Stimulated activated CD8-positive, alpha-beta memory T cell treated with anti-CD3 and anti-CD28 coated beads, Interleukin-7, amount 100 ng/mL, for 48 hours (primary cell): ENCODE results near the gene EGFLAM.

Experiments
- DNase-seq, 2 donors: peaks; one replicate each; pipeline ENCODE4 v3.0.0-alpha.2; 2020; ENCODE audit warnings: low read depth in 1 of 2; ENCODE audit errors: extremely low read depth in 1 of 2

EGFLAM gene

DNA sequence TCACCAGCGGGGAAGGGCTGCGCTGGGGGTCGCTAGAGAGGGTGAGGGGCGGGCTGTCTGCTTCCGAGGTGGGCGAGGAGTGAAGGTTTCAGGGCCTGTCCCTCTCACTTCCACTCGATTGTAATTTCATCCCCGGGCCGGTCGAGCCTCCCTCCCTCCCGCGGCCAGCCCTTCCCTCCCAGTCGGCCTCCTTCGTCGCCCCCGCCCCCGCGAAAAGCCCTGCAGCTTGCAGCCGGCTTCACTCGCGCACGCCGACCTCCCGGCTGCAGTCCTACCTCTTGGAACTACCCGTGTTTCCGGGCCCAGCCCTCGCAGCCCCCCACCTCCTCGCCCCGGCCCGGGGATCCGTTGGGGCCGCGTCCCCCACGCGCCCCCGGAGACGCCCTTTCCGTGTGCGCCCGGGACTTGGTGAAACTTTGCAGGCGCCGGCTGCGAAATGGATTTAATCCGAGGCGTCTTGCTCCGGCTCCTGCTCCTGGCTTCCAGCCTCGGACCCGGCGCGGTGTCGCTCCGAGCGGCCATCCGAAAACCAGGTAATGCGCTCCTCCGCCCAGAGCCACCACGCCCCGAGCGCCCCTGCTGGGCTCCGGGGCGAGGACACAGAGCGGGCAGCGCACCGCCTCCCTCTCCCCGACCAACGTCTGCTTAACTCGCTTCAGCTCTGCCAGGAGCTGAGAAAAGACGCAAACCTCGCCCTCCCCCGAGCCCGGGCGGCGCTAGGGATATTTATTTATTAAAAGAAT lies at the start of gene EGFLAM:
EGFLAM (plus strand) TSS at position 241 of the 743 bp plus-strand sequence; CDS start at position 437, 196 bp downstream.
- no peak for DNase-seq

DNA sequence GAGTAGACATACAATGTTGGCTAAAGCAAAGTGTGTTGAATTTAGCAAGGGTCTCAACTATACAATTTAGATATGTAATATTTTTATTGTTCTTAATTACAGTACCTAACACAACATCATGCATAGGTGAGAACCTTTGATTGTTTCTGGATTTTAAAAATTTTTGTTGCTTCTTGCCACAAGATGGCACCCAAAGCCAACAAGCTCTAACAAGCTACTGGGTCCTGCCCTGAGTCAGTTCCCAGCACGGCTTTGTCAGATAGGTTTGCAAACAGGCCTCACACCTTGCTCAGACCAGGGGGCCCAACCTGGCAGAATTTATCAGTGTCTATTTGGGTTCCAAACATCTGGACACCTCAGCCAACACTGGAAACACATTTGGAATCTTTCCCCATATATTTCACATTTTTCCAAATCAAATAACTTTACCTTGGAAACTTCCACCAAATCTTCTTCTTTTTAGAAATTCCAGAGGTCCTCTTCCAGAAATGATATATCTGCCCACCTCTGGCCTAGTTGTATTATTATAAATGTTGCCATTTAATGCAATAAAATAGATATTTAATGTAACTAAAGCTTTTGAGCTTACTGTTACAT lies 49.5 kb upstream of the EGFLAM start:
- no peak for DNase-seq

DNA sequence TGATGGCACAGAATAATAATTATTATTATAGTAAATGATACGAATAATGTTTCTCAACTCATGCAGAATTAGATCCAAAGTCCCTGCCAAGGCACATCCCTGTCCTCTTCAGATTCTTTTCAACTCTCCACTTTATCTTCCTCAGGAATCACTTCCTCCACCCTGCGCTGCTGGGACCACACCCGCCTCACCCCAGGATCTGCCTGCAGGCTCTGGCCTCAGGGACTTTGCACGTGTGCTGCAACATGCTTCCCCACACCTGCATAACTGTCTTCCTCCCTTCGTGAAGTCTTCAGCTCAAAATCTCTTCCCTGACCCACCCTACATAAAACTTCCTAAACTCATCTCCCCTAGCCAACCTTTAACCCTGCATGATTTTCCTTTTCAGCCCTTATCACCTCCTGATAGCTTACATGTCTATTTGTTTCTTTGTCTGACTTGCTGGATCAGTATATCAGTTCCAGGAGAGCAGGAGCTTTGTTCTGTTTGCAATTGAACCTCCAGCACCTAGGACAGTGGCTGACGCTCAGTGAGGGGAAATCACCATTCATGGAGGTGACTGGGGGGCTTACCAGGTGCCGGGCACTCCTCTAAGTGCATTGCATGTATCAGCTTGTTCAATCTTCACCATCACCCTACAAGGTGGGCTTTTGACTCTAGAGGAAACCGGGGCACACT lies 47.5 kb upstream of the EGFLAM start:
- no peak for DNase-seq

DNA sequence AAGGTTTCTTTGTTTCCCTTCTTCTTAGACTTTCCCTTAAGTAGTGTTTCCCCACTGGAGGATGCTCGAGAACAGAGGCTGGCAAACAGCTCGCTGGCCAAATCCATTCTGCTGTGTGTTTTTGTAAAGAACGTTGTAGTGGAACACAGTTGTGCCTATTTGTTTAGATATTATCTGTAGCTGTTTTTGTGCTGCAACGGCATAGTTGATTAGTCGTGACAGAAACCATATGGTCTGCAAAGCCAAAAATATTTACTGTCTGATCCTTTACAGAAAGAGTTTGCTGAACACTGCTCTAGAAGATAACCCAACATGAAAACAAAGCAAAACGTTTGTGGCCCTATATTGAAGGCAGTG lies 47.0 kb upstream of the EGFLAM start:
- DNase-seq, result no peak

DNA sequence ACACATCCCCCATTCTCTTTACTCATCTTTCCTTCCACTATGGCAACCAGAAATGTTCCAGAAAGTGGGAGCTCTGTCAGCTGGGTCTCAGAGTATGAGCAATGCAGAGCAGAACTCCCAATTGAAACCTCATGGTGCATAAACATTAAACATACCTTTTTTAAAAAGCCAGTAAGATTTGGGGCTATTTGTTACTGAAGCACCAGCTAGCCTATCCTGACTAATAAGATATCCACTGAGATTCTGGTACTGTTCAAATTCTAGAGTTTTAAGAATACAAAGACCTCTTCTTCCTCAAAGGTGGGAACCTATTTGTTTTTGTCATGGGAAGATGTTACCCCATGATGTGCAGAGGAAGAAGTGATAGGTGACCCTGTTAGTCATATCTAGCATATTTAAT lies 46.1 kb upstream of the EGFLAM start:
- no peak for DNase-seq

DNA sequence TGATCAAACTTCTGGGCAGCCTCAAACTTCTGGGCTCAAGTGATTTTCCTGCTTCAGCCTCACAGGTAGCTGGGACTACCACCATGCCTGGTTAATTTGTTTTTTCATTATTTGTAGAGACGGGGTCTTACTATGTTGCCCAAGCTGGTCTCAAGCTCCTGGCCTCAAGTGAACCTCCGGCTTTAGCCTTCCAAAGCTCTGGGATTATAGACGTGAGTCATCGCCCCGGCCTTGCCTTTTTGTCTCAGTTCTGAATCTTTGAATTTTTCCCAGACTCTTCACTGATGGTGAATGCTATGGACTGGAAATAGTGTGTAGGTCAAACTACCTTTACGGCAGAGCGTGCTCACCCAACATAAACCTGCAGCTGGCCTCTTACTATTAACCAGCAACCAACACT lies 32.3 kb upstream of the EGFLAM start:
- no peak for DNase-seq

DNA sequence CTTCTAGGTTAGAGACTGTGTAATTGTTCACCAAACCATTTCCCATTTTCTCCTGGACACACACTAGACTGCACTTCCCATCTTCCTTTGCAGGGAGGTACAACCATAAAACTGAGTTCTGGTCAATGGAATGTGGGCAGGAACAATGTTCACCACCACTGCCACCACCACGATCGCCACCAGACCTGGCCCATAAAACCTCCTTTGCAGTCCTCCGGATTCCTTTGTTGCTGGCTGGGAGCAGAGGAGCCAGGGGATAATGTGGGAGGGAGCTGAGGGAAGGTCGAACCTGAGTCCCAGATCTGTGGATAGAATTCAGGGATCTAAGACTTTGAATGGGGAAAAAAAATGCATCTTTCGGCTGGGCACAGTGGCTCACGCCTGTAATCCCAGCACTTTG lies 29.4 kb upstream of the EGFLAM start:
- no peak for DNase-seq

DNA sequence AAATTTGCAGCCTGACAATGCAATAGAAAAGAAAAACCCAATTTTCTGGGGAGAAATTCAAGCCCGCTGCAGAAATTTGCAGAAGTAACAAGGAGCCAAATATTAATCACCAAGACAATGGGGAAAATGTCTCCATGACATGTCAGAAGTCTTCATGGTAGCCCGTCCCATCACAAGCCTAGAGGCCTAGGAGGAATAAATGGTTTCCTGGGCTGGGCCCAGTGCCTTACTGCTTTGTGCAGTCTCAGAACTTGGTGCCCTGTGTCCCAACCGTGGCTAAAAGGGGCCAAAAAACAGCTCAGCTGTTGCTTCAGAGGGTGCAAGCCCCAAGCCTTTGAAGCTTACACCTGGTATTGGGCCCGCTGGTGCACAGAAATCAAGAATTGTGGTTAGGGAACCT lies 23.6 kb upstream of the EGFLAM start:
- DNase-seq, result no peak

DNA sequence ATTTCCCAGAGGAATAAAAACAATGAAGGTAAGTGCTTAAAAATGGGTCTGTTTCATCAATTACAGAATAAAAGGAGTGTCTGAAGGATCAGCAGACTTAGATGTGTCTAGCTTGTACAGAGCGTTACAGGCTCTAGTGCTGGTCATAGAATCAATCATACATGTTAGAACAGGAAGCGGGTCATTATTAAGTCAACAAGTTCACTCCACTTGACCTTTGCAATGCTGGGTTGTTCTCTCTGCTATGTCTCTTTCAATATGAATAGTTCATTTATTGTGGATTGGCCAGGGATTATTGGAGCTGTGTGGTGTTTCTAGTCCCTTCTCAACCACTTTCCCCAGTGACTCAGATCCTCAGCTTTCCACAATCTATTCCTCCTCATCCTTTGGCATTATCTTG lies 20.7 kb upstream of the EGFLAM start:
- DNase-seq, result no peak

DNA sequence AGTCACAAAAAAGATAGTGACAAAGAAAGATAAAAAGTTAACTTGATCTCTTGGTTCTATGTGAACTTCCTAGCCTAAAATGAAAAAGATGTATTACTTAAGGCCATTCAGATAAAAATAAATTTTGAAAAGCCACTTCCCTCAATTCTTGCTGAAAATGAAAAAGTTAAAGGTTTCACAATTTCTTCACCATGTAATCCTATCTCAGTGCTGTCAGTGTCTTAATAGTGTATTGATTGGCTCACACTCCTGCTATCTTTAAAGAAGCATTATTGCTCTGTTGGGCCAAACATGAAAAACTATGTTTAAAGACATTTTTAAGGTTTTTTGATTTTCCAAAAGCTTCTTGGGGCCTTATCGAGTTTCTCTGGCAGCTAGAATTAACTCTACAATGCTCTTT lies 18.1 kb upstream of the EGFLAM start:
- no peak for DNase-seq

DNA sequence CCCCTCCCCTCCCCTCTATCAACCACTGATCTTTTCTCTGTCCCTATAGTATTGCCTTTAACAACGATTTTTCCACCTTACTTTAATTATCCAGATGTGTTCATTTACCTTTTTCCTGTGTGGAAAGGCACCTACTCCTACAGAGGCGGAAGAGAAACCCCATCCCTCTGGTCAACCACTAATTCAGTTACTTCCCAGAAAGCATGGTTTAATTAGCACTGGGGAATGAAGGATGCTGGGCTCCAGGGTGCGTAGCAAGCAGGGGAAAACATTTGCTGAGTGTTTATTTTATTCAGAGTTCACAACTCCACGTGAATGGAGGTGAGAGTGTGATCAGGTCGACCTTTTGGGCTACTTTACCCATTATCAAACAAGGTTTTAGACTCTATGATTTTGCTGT lies 16.7 kb upstream of the EGFLAM start:
- DNase-seq, result no peak

DNA sequence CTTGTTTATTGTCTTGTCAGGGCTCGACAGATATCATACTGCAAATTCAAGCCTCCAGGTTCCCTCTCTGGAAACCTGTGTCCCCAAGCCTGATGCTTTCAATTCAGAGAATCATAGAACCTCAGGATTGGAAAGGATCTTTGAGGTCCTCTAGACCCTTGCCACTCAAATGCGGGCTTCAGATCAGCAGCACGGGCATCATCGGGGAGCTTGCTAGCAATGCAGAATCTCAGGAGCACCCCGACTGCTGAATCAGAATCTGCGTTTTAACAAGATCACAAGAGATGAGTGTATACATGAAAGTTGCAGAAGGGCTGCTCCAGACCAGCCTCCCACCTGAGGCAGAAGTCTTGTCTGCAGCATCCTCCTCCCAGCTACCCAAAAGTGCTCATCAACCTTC lies 13.1 kb upstream of the EGFLAM start:
- DNase-seq, result no peak

DNA sequence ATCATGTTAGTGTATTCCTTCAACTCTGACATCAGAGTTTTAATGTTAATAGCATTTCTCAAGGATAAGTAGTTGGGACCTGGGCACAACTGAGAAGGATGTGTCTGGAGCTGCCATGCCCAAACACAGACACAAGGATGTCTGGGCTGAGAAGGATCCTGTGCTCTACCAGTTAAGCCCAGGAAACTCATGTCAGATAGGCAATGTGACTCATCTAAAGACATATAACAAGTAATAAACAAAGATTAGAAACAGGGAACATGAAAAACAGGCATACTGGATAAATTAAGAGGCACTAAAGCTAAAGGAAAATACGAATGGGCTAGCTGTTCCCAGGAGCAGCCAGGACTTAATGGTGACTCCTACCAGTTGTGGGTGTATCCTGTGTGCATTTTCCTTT lies 9.1 kb upstream of the EGFLAM start:
- DNase-seq, result no peak

DNA sequence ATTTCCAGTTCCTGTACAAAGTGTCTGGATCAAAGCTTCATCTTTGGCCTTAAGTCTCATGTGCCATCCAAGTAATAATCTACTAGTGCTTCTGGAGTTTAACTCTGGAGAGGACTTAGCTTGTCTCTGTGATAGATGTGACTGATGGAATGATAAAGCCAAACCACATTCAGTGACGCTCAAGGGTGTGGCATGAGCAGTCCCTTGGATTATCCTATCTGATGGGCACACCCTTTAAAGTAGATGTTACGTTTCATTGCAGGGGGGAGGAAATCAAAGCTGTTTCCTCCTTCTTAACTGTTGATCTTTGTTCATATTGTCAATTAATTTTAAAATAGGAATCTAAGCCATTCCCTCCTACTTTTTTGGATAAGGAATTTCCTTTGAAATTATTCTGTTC lies 8.5 kb upstream of the EGFLAM start:
- no peak for DNase-seq

DNA sequence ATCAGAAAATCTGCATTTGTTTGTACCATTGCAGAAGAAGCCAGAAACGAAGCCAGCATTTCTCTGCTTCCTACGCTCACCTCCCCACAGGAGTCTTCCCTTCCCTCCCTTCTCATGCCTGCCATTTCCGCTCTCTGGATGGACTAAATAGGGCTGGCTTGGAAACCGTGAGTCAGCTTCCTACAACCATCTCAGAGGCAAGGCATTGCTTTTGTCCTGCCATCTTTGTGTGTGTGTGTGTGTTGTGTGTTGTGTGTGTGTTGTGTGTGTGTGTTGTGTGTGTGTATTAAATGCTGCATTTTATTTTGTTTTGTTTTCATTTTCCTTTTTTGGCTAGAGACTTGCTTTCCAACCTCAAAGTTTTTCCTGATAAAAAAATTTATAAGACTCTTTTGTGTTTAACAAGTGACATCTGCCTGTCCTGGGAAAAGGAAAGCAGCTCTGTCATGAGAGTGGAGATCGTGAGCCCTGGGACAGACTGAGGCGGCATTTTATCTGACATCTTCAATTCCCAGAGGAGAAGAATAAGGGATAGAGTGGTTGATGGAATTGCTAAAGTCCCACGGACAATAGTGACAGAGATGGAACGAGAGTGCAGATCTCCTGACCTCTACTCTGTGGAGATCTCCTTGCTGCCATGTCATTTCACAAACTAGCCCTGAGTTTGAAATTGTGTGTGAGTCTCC lies 7.5 kb upstream of the EGFLAM start:
- DNase-seq, result no peak

DNA sequence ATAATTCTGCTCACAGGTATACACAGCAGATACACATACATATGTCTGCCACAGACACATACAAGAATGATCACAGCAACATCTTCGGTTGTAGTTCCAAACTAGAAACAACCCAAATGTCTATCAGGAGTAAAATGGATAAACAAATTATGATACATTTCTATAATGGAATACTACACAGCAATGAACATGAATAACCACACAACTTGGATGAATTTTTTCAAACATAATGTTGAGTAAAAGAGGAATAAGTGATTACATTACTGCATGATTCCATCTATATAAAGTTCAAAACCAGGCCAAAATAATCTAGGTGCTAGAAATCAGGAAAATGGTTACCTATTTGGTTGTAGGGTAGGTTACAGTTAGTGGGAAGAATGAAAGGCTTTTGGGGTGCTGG lies 4.6 kb upstream of the EGFLAM start:
- no peak for DNase-seq

DNA sequence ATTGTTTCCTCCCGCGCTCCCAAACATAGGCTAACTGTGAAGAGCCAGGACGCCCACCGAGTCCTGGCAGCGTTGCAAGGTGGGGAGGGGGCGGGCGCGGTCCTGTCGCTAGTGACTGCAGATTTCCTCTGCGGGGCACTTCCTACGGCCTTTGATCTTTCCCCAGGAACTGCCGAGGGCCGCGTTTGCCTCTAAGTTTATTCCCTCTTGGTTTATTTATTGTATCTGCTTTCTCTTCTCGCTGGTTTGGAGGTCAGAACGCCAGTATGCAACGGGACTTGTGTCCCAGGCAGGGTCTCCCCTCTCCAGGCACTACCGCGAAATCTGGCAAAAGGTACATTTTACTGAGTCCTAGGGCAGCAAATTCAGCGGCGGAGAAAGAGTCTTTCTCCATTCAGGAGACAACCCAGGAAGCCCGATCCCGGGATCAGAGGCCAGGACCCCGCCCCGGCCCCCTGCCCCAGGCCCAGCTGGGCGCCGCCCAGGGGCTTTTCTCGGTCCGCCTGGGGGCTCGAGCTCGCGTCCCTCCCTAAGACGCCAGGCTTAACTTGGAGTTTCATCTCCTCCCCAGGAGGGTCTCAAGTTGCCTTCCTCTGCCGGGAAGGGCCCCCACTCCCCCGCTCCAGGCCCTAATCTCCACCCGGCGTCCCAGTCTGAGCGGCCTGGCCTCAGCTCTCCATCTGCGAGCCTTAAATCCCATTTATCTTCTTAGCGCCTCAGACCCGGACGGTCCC lies 884 bp upstream of the EGFLAM start:
- DNase-seq, result no peak

DNA sequence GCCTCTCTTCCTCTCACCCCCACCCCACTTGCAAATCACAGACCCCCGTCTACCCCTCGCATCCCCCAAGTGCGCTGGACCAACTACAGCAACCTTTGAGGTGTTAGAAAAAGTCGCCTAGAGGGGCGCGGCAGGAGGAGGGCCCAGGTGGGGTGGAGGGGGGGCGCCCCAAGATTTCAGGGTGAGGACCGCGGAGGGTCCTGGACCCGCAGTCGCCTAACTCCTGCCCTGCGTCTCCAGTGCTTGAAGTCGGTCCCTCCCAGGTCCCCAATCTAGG lies 379 bp upstream of the EGFLAM start:
- no peak for DNase-seq

DNA sequence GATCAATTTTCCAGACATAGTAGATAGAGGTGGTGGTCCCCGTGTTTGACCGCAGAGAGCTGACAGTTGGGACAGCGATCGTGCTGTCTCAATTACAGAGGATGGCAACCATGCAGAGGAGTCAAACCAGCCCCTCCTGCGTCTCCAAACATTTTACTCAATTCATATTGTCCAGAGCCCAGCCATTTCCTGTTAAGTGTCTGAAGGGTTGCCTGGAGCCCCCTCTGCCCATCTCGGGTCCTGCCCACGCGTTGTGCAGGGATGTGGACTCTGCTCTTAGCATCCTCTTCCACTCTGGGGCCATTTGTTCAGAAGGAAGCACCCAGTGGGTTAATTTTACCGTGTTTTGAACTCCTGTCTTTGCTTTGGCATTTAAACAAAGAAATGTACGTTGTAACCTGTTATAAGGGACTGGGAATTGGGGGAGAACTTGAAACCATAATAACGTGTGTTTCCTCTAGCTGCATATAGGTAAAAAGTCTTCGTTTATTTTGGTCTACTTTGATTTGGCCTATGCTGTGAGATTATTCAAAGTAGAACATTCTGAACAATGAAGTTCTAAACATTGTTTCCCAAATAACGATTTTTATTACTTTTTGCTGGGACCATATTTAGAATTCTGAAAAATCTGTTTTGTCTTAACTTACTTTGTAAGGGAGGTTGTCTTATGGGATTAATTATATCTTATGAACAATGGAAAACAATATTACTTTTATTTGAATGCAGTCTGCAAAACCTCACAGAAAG lies 876 bp downstream of the EGFLAM start:
- DNase-seq, result no peak

DNA sequence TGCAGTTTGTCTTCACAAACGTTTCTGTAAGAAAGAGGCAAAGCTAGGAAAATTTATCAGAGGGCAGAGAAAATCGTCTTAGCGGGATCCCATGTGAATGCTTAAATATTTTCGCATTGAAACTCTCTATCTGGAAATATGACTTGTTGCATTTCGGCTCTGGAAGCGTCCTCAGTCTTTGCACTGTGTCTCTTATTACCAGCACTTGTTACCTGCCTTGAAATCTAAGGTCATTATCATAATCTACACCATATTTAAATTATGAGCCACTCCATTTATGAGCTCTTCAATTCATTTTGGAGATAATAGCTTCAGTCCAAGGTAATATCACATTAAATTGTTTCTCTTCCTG lies 1.4 kb downstream of the EGFLAM start:
- DNase-seq, result no peak

DNA sequence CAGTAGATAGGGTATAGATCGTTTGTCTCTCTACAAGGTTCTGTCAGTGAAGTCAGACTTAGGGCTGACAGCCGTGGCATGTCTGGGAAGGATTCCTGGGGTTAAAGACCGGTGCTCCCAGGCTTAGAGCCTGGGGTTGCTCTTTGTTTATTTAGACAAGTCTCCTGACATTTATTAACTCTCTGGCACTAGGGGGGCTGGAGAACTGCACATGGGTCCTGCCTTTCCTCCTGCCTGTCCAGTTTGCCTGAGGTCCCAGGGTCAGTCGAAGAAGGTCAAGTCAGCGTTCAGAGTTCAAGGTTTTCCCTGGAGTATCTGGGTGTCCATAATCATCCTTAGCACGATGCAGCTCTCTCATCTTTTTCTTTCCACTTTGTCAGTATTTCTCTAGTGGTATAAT lies 5.6 kb downstream of the EGFLAM start:
- DNase-seq, result no peak
